ENCODE measurements around the gene NOS3.

NOS3 gene

GRCh38 chr7:150951521-150951920 lies 39.3 kb upstream of the NOS3 start:
- DNase-seq, result no peak

GRCh38 chr7:150952331-150953050 lies 38.3 kb upstream of the NOS3 start:
- no peak for DNase-seq

DNA sequence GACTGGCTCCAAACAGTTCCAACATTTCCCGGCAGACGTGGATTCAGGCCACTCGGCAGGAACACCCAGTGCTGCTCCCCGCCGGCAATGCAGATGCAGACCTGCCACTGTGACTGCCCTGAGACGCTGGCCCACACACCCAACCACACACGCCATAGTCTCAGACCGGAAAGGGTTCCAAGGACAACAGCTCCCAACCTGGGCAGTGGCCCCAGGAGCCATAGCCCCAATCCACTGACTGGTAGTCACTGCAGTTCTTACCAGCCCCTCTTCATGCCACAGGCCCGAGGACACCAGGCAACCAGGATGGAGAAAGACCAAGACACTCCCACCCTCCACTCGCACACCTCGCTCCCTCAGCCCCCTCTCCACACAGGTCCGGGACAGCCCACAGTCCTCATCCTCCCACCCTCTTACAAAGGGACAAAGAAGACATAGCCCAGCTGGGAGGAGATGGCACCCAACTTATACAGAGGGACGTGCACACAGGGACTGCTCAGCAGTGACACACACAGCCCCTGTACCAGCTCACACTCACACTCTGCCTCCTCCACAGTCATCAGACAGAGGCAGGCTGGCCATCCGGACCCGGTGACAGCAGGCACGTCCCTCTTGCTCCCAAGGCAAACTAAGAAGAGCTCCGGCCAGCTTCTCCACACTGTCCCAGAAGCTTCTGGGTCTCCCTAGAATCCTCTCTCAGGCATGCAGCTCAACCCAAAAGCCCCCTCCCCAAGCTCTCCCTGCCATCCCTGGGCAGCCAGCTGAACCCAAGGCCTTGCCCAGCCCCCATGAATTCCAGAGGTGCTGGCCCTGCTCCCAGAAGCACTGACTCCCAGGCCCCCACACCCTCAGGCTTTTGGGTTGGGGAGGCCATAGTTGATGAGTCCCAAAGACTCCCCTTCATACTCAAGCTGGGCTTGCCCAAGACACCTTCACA lies 37.5 kb upstream of the NOS3 start:
- no peak for DNase-seq

GRCh38 chr7:150954201-150954985 lies 36.4 kb upstream of the NOS3 start:
- DNase-seq, result no peak

GRCh38 chr7:150954986-150955518 lies 35.8 kb upstream of the NOS3 start:
- DNase-seq, result no peak

DNA sequence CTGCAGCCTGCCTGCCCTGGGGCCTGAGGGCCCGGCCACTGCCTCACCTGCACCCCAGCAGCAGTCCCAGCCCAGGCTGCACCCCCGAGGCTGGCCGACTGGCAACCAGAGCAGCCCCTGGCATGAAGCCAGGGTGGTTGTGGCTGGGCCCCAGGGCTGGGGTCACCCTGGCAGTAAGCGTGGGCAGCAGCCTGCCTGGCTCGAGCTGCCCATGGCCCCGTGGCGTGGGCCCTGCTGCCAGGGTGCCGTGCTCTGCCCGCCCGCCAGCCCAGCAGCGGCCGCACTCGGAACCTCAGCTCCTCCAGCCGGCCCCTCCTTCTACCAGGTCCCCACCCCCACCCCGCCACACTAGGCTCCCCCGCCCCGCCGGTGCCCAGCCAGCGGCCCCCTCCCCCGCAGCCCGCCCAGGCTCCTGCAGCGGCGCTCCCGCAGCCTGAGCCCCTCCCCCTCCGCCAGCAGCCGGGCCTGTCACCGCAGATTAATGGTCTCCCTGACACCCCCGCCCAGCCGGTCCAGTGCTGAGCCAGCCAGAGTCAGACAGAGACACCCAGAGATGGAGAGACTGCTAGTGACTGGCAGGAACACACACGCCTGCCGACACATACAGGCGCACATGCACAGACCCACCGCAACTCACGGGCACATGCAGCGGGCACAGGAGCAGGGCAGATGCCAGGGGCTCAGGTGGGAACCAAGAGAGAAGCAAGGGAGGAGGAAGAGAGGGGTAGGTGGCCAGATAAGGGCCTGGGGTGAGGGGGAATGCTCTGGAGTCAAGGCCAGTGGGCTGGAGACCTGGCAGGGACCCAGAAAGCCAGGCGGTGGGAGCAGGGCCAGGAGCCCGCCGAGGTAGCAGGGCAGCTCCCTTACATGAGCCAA lies 35.1 kb upstream of the NOS3 start:
- peak in 27 of 51 donors; percentile 4 to 67 (median 51) for DNase-seq

DNA sequence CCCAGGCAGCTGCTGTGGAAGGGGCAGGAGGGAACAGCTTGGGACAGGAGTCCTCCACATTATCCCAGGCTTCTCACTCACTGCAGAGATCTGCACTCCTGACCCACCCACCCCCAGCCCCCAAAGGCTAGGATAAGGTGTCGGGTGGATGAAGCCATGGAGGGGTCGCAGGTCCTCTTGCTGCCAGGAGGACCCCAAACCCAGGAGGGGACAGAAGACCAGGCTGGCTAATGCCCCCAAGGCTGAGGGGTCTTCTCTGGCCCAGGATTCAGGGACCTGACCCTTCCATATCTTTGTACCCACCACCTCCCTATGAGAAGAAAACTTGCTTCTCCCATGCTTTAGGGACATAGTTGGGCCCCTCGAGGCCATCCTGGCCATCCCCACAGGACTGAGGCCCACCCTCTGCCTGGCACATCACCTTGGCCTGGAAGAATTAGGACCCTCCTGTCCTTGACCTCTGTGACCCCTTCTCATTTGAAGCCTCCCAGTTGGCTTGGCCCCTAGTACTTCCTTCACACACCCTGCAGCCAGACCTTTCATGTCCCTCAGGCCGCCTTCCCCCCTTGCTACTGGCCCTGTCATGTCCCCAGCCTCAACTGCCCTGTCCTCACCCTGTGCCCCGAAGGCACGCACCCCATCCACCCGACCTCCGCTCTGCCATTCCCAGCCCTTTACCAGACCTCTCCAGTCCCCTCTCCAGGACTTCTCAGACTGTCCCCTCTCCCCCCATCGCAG lies 34.3 kb upstream of the NOS3 start:
- DNase-seq, result no peak

- DNase-seq, result no peak
Observed at GRCh38 chr7:150957133-150958020, 33.4 kb upstream of the NOS3 start.

DNA sequence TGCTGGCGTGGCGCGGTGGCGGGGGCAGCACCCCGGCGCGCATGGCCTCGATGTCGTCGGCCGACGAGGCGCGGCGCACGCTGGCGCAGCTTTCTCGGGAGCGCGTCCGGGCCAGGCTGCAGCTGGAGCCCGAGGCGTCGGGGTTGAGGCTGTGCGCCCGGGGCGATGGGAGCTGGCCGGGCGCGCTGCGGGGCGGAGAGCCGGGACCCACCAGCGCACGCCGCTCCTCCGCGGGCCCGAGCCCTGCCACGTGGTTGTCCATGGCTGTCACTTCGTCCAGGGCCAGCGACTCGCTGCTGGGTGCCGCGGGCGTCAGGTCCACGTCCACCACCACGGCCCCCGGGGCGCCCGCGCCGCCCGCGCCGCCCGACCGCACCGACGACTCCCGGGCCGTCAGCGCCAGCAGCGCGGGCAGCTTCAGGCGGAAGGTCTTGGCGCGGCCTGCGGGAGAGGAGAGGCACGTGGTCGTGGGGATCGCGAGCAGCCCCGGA lies 32.7 kb upstream of the NOS3 start:
- DNase-seq, result no peak

DNA sequence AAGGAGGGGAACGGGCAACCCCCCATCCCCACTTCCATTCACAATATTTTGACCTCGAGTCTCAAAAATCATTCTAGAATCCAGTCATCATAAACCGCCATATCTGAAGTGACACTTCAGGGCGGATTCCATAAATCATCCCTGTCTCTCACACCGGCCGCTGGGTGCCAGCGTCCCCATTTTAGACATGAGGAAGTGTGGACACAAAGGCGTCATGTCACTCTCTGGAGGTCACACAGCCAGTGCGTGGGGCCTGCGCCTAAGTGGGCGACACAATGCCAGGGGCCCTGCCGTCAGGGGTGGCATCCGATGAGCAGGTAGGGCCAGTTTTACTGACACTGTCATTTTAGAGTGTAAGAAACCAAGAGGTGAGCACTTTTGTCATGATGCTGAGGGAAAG lies 32.2 kb upstream of the NOS3 start:
- DNase-seq, result no peak

DNA sequence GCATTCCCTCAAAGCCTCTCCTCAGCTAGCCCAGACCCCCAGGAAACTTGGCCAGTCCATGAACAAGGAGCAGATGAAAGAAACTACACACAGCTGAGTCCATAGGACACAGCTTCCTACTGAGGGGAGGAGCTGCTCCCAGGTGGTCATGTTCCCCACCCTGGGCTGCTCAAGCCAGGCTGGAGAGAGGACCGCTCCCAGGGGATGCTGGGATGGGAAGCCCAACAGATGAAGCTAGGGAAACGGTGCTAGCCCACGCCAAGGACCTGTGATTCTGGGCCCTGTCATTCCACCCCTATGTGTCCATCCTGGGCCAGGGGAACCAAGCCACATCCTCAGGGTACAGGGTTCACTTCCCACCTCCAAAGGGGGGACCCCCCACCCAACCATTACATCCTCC lies 31.7 kb upstream of the NOS3 start:
- DNase-seq, result no peak

- DNase-seq, result no peak
Observed at GRCh38 chr7:150959739-150960734, 30.8 kb upstream of the NOS3 start.

- no peak for DNase-seq
Observed at GRCh38 chr7:150961510-150962289, 29.1 kb upstream of the NOS3 start.

DNA sequence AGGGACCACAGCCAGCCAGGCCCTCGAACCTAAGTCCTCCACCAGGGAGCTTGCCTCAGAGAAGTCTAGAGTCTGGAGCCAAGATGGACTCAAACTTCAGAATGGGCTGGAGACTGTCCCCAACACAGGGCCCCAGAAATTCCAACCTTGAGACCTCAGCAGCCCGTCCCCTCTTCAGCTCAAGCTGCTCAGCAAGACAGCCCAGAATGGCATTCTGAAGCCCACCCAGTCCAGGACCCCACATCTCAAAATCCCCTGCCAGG lies 28.6 kb upstream of the NOS3 start:
- no peak for DNase-seq

- peak in 34 of 51 donors; percentile 17 to 77 (median 41) for DNase-seq
Observed at GRCh38 chr7:150962553-150963399, 28.0 kb upstream of the NOS3 start.
